GM19351 (cell line): ENCODE data around the gene CCDC152.
"Not testable (repeated sequence)": the region's sequence is repeated elsewhere in the genome, so short reads cannot be mapped to it uniquely, and the experiment has no call there.

ENCODE experiments used
- ATAC-seq: cut with Tn5 transposase; IDR thresholded peaks from one replicate; pipeline ENCODE4 v1.9.1; 2021; ENCODE audit warnings: mild to moderate bottlenecking, moderate library complexity; ENCODE audit not compliant: unreplicated experiment

CCDC152 gene

DNA sequence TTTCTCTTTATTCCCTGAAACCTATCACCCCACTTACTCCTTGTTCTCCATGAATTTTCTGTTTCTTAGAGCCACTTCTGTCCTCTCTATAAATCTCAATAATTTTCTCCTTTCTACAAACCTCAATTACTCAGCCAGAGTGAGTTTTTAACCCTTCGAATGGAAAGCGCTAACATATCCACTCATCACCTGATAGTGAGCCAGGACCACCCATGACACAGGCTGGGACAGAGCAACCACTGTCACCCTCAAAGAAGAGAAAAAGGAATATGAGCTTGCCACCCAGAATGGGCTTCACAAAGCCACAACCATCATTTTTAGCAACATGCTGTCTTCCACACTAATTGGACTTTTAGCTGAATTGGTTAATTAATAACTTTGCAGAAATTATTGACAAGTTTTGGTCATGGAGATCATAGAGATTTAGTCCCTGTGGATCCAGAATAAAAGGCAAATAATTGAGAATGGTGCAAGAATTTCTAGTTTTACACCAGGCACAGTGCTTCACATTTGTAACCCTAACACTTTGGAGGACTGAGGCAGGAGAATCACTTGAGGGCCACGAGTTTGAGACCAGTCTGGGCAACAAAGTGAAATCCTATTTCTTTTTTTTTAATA, 87.2 kb downstream of the CCDC152 start:
- ATAC-seq, result no peak

DNA sequence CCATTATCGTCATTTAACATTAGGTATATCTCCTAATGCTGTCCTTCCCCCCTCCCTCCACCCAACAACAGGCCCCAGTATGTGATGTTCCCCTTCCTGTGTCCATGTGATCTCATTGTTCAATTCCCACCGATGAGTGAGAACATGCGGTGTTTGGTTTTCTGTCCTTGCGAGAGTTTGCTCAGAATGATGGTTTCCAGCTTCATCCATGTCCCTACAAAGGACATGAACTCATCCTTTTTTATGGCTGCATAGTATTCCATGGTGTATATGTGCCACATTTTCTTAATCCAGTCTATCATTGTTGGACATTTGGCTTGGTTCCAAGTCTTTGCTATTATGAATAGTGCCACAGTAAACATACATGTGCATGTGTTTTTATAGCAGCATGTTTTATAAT, 87.8 kb downstream of the CCDC152 start:
- ATAC-seq, result not testable (repeated sequence)

DNA sequence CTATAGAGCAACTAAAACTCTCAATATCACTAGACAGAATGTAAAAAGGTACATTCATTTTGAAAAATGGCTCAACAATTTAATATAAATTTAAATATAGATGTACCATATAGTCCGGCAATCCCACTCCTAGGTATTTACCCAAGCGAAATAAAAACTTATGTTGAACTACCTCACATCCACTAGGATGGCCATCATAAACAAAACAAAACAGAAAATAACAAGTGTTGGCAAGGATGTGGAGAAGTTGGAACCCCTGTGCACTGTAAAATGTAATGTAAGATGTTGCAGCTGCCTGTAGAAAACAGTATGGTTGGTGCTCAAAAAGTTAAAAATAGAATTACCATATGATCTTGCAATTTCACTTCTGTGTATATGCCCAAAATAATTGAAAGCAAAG, 91.9 kb downstream of the CCDC152 start:
- no peak for ATAC-seq

GRCh38 chr5:42851481-42851880, 94.9 kb downstream of the CCDC152 start:
- ATAC-seq, result no peak
